NCI-H1417 treated with DMSO at 0.1 percent for 48 hours (cell line): ENCODE results near the gene MADD.

ENCODE experiments used
- DNase-seq: peaks from one replicate; lab custom pipeline; 2025; lab: John Stamatoyannopoulos, UW

Gene MADD

DNA sequence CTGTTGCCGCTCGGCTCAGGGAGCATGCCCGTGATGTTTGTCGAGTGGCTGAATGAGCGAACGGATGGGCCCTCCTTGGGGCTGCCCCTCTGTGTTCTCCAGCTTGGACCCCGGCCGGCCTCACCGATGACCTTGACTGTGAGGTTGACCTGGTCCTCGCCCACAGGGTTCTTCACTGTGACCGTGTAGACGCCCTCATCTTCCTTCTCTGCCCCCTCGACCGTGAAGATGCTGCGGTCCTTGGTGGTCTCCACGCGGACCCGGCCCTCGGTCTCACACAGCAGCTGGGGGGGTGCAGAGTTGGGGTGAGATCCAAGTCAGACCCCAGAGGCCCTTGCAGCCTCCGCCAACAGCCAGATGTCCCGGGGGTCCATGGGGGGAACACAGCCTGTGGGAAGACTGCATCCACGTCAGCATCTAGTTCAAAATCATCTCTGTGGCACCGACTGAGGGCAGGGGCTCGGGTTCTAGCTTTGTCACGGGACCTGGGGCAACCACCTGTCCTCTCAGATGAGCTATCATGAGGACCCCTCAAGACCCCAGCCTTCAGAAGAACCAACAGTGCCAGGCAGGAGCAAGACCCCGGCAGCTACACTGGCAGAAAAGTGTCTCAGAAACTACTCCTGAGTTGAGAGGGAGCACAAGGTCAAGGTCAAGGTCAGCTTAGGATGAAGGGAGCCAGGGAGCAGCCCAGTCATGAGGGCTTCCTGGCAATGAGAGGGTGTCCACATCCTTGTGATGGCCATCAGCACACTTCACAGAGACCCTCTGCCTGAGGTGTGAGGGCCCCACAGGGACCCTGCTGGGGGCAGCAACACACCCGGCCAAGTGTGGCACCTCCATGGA lies 68.7 kb downstream of the MADD start:
- DNase-seq = no peak

DNA sequence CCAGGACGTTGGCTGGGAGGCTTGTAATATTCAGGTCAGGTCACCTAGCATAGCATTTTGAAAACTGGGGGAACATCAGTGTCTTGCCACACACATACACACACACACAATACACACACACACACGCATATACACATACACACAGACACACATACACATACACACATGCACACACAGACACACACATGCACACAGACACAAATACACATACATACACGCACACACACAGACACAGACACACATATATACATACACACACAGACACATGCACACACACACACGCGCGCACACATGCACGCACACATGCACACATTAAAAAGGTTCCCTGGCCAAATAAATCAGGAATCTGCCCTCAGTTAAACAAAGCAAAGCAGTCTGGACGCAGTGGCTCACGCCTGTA lies 70.1 kb downstream of the MADD start:
- no peak for DNase-seq

DNA sequence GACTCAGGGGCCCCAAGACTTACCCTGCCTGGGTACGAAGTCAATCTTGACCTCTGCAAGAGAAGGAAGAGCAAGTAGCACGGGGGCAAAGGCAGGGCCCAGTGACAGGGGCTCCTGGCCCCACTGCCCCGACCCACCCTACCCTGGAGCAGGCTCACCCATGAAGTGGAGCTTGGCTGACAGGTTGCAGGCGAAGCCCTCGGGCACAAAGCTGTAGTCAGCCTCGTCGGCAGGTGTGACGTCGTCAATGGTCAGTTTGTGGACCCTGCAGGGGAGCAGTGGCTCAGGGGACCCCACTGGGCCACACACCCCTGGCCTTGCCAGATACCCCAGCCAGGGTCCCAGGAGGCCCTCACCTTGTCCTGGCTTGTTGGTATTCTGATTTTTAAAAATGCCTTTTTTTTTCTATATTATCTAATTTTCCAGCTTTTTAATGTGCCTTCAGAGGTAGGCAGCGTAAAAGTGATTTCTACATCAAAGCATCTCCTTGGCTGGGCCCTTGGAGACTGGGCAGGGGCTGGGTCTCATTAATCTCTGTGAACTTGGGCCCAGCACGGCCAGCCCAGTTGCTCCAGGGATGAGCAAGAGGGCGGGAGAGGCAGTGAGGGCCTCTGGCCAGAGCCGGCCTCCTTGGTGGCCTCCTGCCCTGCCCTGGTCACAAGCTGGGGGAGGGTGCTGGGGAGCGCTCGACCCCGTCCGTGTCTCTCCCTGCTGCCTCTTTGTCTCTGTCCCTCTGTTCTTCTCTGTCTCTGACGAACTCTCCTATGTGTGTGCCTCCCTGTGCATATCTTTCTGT lies 71.2 kb downstream of the MADD start:
- DNase-seq = no peak

DNA sequence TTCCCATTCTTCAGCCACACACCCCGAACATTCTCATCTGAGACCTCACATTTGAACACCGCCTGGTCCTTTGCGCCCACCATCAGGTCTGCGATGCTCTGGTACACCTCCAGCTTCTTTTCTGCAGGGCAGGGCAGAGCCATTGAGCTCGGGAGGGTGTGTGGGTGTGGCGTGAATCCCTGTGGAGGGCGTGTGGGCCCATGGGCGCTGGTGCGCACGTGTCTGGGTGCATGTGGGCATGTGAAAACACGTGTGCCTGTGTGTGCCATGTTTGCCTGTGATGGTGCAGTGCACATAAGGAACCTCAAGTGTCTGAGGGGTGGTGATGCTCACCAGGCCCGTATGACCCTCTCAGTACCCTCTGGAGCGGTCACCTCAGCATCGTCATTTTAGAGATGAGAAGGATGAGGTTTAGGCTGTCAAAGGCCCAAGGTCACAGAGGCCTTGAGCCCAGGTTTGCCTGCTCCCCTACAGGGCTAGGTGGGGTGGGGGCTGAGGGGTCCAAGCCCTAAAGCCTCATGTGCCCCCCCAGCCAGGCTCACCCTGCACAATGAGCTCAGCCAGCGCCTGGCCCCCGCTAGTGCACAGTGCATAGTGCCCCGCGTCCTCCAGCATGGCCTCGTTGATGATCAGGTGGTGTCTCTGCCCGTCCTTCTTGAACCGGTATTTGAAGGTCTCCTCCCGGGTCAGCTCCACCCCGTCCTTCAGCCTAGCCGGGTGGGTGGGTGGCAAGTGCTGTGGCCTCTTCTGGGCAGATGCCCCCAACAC lies 72.3 kb downstream of the MADD start:
- DNase-seq = no peak

DNA sequence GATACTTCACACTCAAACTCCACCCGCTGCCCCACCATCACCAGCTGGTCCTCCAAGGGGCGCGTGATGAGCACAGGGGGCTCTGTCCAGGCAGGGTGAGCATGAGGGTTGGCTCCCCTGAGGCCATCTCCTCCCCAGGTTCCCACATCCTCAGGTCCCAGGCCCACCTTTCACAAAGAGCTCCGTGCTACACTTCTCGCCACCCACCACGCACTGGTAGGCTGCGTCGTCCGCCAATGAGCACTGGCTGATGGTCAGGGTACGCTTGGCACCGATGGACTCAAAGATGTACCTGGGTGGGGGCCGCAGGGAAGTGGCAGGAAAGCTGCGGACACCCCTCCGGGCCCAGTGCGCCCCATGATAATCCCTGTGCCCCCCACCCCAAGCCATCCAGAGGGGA lies 72.9 kb downstream of the MADD start:
- DNase-seq = no peak

DNA sequence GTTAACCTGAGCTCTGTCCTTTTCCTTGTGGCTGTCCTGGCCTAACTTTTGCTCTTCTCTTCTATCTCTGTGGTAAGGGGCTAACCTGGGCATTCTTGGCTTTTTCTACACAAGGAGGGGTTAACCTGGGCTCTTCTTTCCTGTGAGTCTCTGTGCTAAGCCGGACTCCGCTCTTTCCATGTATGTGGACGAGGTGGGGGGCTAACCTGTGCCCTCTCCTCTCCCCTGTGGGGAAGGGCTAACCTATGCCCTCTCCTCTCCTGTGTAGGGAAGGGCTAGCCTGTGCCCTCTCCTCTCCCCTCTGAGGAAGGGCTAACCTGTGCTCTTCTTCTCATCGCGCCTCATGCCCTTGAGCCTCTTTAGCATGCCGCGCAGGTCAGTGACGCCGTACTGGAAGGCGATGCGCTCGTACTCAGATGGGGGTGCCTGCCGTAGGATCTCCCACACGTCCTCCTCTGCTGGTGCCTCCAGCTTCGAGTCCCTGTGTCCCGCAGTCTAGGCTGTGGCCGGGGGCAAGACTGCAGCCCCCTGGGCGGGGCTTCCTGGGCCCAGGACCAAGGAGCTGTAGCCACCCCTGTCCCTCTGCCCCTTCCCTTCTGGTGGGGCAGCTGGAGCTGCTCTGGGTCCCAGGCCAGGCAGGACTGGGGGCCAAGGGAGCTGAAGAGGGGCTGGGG lies 76.1 kb downstream of the MADD start:
- no peak for DNase-seq

DNA sequence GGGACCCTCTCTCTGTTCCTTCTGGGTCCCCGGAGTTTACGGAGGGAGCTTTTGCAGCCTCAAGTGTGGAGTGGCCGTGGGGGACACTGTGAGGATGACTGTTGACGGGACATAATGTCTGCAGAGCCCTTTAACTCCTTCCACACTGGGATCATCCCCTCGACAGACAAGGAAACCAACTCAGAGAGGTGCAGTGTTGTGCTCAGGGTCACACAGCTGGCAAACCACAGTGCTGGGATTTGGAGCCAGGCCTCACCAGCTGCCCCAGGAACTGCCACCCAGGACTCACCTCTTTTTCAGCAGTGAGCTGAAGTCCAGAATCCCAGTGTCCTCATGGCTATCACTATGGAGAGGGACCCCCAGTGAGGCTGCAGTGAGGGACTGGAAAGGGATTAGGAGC lies 77.2 kb downstream of the MADD start:
- DNase-seq = no peak

DNA sequence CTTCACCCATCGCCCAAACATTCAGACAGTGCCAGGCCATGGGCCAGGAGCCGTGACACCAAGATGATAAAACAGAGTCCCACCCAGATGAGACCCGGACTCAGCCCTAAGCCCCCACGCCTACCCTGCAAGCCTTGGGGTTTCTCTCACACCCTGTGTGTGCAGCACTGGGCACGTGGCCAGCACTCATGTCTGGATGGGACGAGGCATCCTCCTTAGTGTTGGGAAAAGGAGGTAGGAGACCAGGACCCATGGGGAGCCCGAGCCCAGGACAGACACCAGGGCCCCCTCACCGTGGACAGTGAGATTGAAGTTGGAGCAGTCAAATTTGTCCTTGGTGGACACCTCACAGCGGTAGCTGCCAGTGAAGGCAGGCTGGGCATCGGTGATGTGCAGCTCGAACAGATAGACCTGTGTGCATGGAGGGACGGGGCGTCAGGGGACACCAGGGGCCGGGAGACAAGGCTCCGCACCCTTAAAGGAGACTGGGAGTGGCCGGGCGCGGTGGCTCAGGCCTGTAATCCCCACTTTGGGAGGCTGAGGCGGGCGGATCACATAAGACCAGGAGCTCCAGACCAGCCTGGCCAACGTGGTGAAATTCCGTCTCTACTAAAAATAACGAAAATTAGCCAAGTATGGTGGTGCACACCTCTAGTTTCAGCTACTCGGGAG lies 78.3 kb downstream of the MADD start:
- no peak for DNase-seq

DNA sequence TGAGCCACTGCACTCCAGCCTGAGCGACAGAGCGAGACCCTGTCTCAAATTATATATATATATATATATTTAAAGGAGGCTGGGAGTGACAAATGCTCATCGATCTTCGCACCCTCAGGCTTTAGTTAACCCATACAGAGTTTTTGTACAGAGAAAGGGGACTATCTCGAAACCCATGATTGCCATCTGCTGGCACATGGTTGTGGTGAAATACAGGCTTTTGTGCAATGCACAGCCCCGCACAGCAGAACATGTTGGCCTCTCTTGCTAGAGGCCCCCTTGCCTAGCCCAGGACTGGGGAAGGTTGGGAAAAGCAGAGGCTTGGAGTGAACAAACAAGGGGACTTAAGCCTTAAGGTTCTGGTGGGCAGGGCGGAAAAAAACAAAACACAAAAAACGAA lies 78.9 kb downstream of the MADD start:
- DNase-seq = no peak

DNA sequence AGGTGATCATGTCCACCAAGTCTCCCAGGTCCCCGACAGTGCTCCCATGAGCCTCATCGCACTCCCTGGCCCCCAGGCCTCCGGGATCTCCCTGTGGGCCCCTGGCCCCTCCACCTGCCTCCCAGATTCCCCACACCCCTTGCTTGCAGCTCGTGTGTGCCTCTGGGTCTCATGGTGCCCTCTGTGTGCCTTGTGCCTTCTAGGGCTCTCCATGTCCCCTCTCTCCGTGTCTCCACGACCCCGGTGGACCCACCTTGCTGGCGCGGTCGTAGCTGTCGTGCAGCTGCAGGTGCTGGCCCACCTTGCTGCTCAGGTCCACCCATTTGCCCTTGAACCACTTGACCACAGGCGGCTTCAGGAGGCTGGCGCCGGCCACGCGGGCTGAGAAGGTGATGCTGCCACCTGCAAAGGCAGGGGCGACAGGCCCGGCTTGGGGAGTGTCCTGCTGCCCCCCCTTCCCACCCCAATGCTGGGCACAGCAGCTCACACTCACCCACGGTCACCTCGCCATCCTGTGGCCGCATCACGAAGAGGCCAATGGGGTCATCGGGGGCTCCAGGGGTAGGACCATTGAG lies 79.7 kb downstream of the MADD start:
- DNase-seq = no peak

DNA sequence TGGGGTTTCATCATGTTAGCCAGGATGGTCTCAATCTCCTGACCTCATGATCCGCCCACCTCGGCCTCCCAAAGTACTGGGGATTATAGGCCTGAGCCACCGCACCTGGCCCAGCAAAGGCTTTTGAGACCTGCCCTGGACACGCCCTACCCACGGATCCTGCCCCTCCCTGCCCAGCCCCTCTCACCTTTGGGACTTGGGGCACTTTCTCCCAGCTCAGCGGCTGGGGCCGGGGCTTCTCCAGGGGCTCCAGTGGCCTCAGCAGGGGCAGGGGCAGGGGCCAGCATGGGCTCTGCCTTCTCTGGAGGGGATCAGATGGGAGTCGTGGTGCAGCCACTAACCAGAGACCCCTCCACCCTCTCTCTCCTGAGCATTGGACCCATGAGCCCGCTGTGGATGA lies 80.4 kb downstream of the MADD start:
- DNase-seq = no peak

DNA sequence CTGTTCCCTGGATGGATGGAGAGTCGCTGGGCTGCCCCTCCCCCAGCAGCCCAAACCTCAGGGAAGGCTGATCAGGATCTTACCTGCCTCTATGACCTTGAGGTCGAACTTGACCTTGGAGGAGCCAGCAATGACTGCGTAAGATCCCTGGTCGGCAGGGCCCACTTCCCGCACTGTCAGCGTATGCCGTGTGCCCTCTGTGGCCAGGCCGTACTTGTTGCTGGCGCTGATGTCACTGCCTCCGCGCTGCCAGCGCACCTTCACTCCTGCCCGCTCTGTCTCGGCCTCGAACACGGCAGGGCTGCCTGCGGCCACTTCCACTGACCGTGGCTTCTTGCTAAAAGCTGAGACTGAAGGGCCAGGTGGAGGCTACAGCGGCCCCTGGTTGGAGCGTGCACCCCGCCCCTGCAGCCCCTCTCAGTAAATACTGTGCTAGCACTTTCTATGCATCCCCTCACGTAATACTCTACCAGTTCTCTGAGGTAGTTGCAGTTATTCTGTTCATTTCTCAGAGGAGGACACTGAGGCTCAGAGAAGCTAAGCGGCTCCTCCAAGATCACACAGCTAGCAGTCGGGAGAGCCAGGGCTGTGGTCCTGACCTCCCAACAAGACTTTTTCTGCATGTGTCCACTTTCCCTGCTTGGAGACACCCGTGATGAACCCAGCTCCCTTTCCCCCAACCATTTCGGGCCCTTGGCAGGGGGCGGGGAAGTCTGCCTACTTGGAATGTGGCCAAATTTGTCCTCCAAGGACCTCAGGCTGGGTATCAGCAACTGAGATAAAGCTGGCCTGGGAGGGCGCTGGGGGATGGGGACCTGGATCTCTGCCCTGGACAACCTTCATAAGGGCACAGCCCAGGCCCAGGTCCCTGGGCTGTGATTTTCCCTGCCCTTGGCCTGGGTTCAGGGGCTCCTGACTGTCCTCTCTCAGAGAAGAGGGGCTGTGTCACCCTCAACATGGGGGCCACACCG lies 81.5 kb downstream of the MADD start:
- DNase-seq = no peak

DNA sequence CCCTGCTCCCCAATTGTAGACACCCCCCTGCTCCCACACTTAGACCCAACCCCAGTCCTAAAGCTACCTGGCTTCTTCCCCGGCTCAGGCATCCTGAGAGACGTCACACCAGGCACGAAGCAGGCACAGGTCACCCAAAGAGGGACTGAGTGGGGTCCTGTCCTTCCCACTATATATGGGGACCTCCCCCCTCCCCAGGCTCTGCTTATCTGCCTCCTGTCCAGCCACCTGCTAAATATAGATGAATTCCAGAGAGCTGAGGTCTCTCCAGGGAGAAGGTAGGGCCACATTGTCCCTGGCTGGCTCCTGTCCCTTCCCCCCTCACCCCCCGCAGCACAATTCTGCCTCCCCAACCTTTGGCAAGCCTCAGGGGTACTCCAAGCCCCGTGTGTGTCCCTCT lies 82.6 kb downstream of the MADD start, which contains the start of gene MYBPC3:
TSS of gene MYBPC3 (minus strand) at position 147 of the 400 bp plus-strand sequence. CDS start at position 92, 55 bp downstream.
- DNase-seq = no peak

DNA sequence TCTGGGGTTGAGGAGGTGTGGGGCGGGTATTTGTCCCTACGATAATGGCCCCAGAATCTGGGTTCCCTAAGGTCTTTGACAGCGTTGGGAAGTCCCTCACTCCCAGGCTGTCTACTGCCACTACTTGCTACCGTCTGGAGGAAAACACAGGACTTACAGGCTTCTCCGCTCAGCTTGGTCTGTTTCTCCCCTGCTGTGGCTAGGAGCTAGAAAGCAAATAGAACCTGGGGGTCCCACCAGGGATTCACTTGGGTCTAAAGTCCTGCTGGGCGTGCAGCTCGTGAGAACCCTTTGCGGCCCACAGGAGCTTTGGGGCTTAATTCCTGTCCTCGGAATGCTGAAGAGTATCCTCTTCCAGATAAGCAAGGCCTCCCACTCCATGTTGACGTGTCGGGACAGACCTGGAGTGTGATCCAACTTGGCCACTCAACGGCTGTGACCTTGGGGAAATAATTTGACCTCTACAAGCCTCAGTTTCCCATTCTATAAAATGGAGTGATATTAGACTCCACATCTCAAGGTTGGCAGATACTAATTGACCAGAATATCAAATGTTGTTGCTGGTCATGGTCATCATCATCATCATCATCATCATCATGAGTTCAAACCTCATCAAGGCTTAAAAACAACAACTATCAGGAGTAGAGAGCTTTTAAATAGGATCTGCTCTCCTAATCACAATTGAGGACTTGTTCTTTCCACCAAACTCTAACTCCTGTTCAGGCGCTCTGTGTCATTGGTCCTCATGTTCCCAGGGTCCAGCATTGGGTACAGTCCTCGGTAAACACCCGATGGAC lies 84.2 kb downstream of the MADD start:
- DNase-seq = no peak

DNA sequence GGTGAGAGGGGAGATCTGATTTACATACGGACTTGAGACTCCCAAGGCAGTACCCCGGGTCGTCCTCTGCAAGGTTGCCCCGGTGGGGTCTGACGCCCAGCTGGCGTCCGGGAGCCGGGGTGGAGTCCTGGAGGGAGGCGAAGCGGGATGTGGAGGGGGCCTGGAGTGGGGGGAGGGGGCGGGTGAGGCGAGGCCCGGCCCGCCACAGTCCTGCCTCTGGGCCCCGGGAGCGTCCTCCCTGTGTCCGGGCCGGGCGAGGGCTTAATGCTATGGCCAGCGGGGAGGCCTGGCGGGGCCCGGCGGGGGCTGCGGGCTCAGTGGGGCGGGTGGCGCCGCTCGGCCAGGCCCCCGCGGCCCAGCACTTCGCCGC lies 85.0 kb downstream of the MADD start:
- no peak for DNase-seq

DNA sequence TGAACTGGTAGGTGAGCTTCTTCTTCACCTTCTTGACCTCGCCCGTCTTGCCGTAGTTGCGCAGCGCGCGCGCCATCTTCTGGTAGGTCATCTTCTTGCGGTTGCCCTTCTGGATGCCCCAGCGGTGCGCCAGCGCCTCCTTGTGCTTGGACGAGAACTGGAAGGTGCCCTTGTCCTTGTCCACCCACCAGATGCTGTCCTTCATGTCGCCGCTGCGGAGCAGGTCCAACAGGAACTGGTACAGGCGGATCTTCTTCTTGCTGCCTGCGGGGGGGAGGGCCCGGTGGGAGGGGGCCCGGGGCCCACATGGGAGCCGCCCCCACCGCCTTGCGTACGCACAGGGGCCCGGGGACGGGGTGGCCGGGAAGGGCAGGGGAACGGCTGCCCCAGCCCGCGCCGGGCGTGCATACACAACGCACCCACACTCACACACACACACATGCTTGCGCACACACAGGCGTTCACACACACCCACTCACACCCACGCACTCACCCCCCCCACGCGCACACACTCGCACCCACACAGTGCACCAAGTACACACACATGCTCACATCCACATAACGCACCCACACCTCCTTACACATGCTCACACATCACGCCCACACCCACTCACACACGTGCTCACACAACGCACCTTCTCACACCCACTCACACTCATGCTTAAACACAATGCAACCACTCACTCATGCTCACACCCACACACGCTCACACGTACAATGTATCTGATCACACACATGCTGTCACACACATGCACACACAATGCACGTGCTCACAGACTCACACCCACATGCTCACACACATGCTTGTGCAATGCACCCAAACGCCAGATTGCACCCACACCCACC lies 85.6 kb downstream of the MADD start:
- peak; percentile 82 for DNase-seq

DNA sequence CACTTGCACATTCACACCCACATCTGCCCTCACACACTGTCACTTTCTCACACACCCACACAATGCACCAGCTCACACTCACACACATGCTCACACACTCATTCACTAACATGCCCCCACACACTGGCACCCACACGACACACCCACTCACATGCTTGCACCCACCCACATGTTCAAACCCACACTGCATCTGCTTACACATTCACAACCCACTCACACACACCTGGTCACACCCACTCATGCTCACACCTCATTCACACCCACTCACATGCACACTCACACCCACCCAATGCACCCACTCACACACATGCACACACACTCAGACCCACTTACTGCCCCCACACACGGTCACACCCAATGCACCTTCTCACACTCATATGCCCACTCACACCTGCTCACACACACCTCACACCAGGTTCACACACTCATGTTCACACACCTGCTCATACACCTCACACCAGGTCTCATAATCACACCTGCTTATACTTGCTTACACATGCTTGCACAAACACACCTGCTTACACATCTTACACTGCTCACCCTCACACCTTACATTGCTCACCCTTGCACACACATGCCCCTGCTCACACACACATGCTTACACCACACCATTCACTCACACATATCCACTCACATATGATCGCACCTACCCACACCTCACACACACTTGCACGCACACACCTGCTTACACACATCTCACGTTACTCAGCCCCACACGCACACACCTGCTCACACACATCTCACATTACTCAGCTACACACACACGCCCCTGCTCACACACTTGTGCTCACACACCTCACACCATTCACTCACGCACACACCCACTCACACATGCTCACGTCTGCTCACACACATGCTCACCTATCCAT lies 86.4 kb downstream of the MADD start:
- no peak for DNase-seq
